ENCODE measurements around the gene ZBTB16. TPM values are rescaled to one million over a fixed set of nuclear protein-coding genes. Genes with fewer than 3 reads are reported as not detected.
A peak's percentile ranks its signal among the peaks of the same experiment; 100 is the strongest.

The ZBTB16 gene
- total RNA-seq, 1 donor from 2014 or later = 17.7 TPM

GRCh38 chr11:114159802-114160632 lies 100.5 kb downstream of the ZBTB16 start:
- H3K36me3 Mint-ChIP-seq = peaks cover 23% of the 10 kb centered on the region
- H3K4me2 ChIP-seq = peak overlapping the region; percentile 25
- no peaks in the 10 kb centered on the region for H3K79me2 ChIP-seq (ENCODE audit: low read depth)
- no peak overlapping the region for H3K4me3 ChIP-seq
- H4K20me1 ChIP-seq (ENCODE audit: low read depth) = peaks cover 26% of the 10 kb centered on the region
- H3K4me1 Mint-ChIP-seq = peaks cover 73% of the 10 kb centered on the region
- H3K9ac ChIP-seq = no peak overlapping the region
- peaks cover 35% of the 10 kb centered on the region for H3K4me1 ChIP-seq
- no peaks in the 10 kb centered on the region for H3K9me3 ChIP-seq (ENCODE audit: low read depth)
- H3F3A ChIP-seq (ENCODE audit: low read depth) = no peaks in the 10 kb centered on the region
- no peaks in the 10 kb centered on the region for H3K9me3 Mint-ChIP-seq
- no peak overlapping the region for H2AFZ ChIP-seq (replicated peaks)
- H3K4me3 Mint-ChIP-seq = peak overlapping the region; percentile 46
- H3K27me3 ChIP-seq = no peaks in the 10 kb centered on the region
- TF ChIP-seq CTCF (IDR thresholded peaks at IDR 0.05) = no peak
- no peak for TF ChIP-seq EZH2 (IDR thresholded peaks at IDR 0.05)
- no peak for TF ChIP-seq EZH2phosphoT487 (IDR thresholded peaks at IDR 0.05)
- peak overlapping the region; percentile 79 for H3K27ac Mint-ChIP-seq
- H3K27me3 Mint-ChIP-seq (ENCODE audit: insufficient read depth, low read depth) = peaks cover 4% of the 10 kb centered on the region
- peak; percentile 55 for DNase-seq (ENCODE audit: low spot score)
- no peak overlapping the region for H3K27ac ChIP-seq
- no peaks in the 10 kb centered on the region for H3K36me3 ChIP-seq

- TF ChIP-seq CTCF (IDR thresholded peaks at IDR 0.05) = no peak
- TF ChIP-seq EZH2phosphoT487 (IDR thresholded peaks at IDR 0.05) = no peak
- no peak for TF ChIP-seq EZH2 (IDR thresholded peaks at IDR 0.05)
- H2AFZ ChIP-seq (replicated peaks) = no peak overlapping the region
- H3K4me1 ChIP-seq = peaks cover 35% of the 10 kb centered on the region
- no peak overlapping the region for H3K4me2 ChIP-seq
- H3K27me3 ChIP-seq = no peaks in the 10 kb centered on the region
- H3K9ac ChIP-seq = no peak overlapping the region
- no peak overlapping the region for H3K4me3 ChIP-seq
- H4K20me1 ChIP-seq (ENCODE audit: low read depth) = peaks cover 26% of the 10 kb centered on the region
- H3K27me3 Mint-ChIP-seq (ENCODE audit: insufficient read depth, low read depth) = peaks cover 4% of the 10 kb centered on the region
- DNase-seq (ENCODE audit: low spot score) = no peak
- no peaks in the 10 kb centered on the region for H3K36me3 ChIP-seq
- no peaks in the 10 kb centered on the region for H3K9me3 ChIP-seq (ENCODE audit: low read depth)
- peak overlapping the region; percentile 38 for H3K27ac Mint-ChIP-seq
- H3K4me3 Mint-ChIP-seq = no peak overlapping the region
- peaks cover 77% of the 10 kb centered on the region for H3K4me1 Mint-ChIP-seq
- H3F3A ChIP-seq (ENCODE audit: low read depth) = no peaks in the 10 kb centered on the region
- H3K27ac ChIP-seq = no peak overlapping the region
- H3K79me2 ChIP-seq (ENCODE audit: low read depth) = no peaks in the 10 kb centered on the region
- H3K36me3 Mint-ChIP-seq = peaks cover 23% of the 10 kb centered on the region
- H3K9me3 Mint-ChIP-seq = no peaks in the 10 kb centered on the region
These were observed 101.4 kb downstream of the ZBTB16 start for GRCh38 chr11:114160894-114161293.

DNA sequence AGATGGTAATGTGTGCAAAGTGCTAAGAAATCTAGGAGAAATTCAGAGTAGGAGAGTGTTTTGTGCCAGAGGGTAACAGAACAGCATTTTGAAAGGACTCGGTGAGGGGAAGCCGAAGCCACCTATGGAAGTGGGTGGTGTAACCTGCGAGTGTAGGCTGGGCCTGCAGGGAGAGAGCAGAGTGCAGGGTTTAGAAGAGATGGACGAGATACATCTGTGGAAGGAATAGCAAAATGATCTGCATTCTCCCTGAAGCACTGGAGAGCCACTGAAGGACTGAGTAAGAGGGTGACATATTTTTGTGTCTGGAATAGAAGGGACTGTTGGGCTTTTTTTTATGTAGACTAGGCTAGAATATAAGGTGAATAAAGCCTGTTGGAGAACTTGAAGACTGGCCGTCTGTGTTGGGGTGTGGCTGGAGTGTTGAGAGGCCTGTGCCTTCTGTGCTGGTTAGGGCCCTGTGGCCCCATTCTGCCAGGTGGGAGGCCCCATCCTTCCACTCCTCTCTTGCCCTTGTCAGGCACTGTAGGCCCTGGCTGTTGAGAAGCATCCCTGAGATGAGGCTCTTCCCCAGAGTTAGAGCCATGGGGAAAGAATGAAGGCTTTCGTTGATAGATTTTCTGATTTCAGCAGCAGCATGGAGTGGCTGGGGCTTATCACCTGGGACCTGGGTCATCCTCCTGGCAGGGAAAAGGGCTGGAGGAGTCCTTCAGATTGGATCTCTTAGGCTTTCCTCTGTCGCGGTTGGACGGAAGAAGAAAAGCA lies 102.2 kb downstream of the ZBTB16 start:
- Histone ChIP-seq H4K20me1 (ENCODE audit: low read depth) (peaks cover 29% of the 10 kb centered on the region), H3F3A (ENCODE audit: low read depth) (no peaks in the 10 kb centered on the region), H3K36me3 (no peaks in the 10 kb centered on the region), H3K27ac (no peak overlapping the region), H3K27me3 (no peaks in the 10 kb centered on the region), H3K9me3 (ENCODE audit: low read depth) (no peaks in the 10 kb centered on the region), H3K4me3 (no peak overlapping the region), H3K79me2 (ENCODE audit: low read depth) (no peaks in the 10 kb centered on the region), H3K9ac (no peak overlapping the region), H3K4me1 (peaks cover 39% of the 10 kb centered on the region), H3K4me2 (no peak overlapping the region), H2AFZ (replicated peaks) (no peak overlapping the region)
- peaks cover 84% of the 10 kb centered on the region for H3K4me1 Mint-ChIP-seq
- no peak overlapping the region for H3K4me3 Mint-ChIP-seq
- peaks cover 4% of the 10 kb centered on the region for H3K27me3 Mint-ChIP-seq (ENCODE audit: insufficient read depth, low read depth)
- H3K27ac Mint-ChIP-seq = peak overlapping the region; percentile 21
- no peaks in the 10 kb centered on the region for H3K9me3 Mint-ChIP-seq
- peaks cover 18% of the 10 kb centered on the region for H3K36me3 Mint-ChIP-seq
- no peak for TF ChIP-seq CTCF (IDR thresholded peaks at IDR 0.05)
- no peak for TF ChIP-seq EZH2phosphoT487 (IDR thresholded peaks at IDR 0.05)
- TF ChIP-seq EZH2 (IDR thresholded peaks at IDR 0.05) = no peak
- DNase-seq (ENCODE audit: low spot score) = no peak

All from neural progenitor cell (in vitro differentiated cells).